Neural cell (in vitro differentiated cells): Measurements from ENCODE around the gene SLC35A3. TPM values are rescaled to one million over a fixed set of nuclear protein-coding genes. Genes with fewer than 3 reads are reported as not detected.

ENCODE experiments used
- H2AFZ ChIP-seq: fragments of 200-600, 300-800 bp; sonication (generic), shearing (Covaris generic); 2 replicates; pipeline ENCODE4 v1.6.0; 2014; ENCODE audit warnings: low read depth, mild to moderate bottlenecking, antibody characterized with exemption, low read length, moderate library complexity
- H3F3A ChIP-seq: fragments of 200-600 bp; shearing (Covaris generic); 2 replicates; pipeline ENCODE4 v1.6.1; 2016; ENCODE audit warnings: mild to moderate bottlenecking, moderate library complexity, mixed read lengths, antibody characterized with exemption, low read length; ENCODE audit not compliant: insufficient read depth, poor library complexity, severe bottlenecking
- H3K27ac ChIP-seq: fragments of 200-600, 300-800 bp; sonication (generic), shearing (Covaris generic); 2 replicates; pipeline ENCODE4 v1.5.1; 2014; ENCODE audit warnings: mild to moderate bottlenecking, low read length, moderate library complexity
- H3K27me3 ChIP-seq: fragments of 300-800, 200-600 bp; sonication (generic), shearing (Covaris generic); 2 replicates; pipeline ENCODE4 v1.6.0; 2014; ENCODE audit warnings: mild to moderate bottlenecking, low read depth, low read length, moderate library complexity; ENCODE audit not compliant: insufficient read depth
- H3K36me3 ChIP-seq: fragments of 300-800, 200-600 bp; sonication (generic), shearing (Covaris generic); 2 replicates; pipeline ENCODE4 v1.5.1; 2014; ENCODE audit warnings: mild to moderate bottlenecking, antibody characterized with exemption, low read length, moderate library complexity; ENCODE audit not compliant: insufficient read depth
- H3K4me2 ChIP-seq: fragments of 300-800, 200-600 bp; sonication (generic), shearing (Covaris generic); 2 replicates; pipeline ENCODE4 v1.6.0; 2014; ENCODE audit warnings: mild to moderate bottlenecking, low read length
- H3K4me3 ChIP-seq: fragments of 300-800, 200-600 bp; sonication (generic), shearing (Covaris generic); 2 replicates; pipeline ENCODE4 v1.5.1; 2014; ENCODE audit warnings: mild to moderate bottlenecking, low read length, moderate library complexity
- H3K79me2 ChIP-seq: fragments of 200-600 bp; shearing (Covaris generic); replicated peaks from 2 replicates; pipeline ENCODE4 v1.6.0; 2014; ENCODE audit warnings: mild to moderate bottlenecking, low read length, moderate library complexity; ENCODE audit not compliant: insufficient read depth
- H3K9ac ChIP-seq: fragments of 300-800, 200-600 bp; sonication (generic), shearing (Covaris generic); 2 replicates; pipeline ENCODE4 v1.6.1; 2016; ENCODE audit warnings: mild to moderate bottlenecking, low read length, mixed read lengths
- H3K9me2 ChIP-seq: fragments of 200-600 bp; shearing (Covaris generic); 2 replicates; pipeline ENCODE4 v1.6.1; 2016; ENCODE audit warnings: mild to moderate bottlenecking, low read length, mixed read lengths; ENCODE audit not compliant: insufficient read depth
- H3K9me3 ChIP-seq: fragments of 200-600, 300-800 bp; sonication (generic), shearing (Covaris generic); 2 replicates; pipeline ENCODE4 v1.6.1; 2016; ENCODE audit warnings: mild to moderate bottlenecking, mixed run types, low read length, moderate library complexity, mixed read lengths
- H4K20me1 ChIP-seq: fragments of 200-600 bp; shearing (Covaris generic); 2 replicates; pipeline ENCODE4 v1.6.1; 2016; ENCODE audit warnings: mild to moderate bottlenecking, mixed run types; ENCODE audit not compliant: insufficient read depth
- CTCF ChIP-seq: fragments of 450-650 bp; IDR thresholded peaks from 2 replicates; pipeline ENCODE4 v1.5.1; 2014; ENCODE audit warnings: antibody characterized with exemption, mild to moderate bottlenecking, moderate library complexity; ENCODE audit not compliant: poor library complexity, severe bottlenecking
- EP300 ChIP-seq: fragments of 450-650 bp; conservative IDR thresholded peaks from 2 replicates; pipeline ENCODE4 v1.6.1; 2014; ENCODE audit warnings: antibody characterized with exemption, mild to moderate bottlenecking, moderate library complexity; ENCODE audit not compliant: poor library complexity, severe bottlenecking
- EZH2 ChIP-seq: fragments of 200-600, 300-800 bp; shearing (Covaris generic), sonication (generic); IDR thresholded peaks from 2 replicates; pipeline ENCODE4 v1.6.1; 2014; ENCODE audit warnings: antibody characterized with exemption, low read length, borderline replicate concordance, mild to moderate bottlenecking; ENCODE audit not compliant: insufficient read depth, poor library complexity, severe bottlenecking
- MXI1 ChIP-seq: fragments of 450-650 bp; conservative IDR thresholded peaks from 2 replicates; pipeline ENCODE4 v1.6.1; 2014; ENCODE audit warnings: antibody characterized with exemption, mild to moderate bottlenecking; ENCODE audit not compliant: poor library complexity, severe bottlenecking
- POLR2AphosphoS5 ChIP-seq: IDR thresholded peaks from 2 replicates; pipeline ENCODE4 v1.6.1; 2012
- RAD21 ChIP-seq: fragments of 450-650 bp; conservative IDR thresholded peaks from 2 replicates; pipeline ENCODE4 v1.6.1; 2014; ENCODE audit warnings: antibody characterized with exemption, mild to moderate bottlenecking, moderate library complexity
- REST ChIP-seq: IDR thresholded peaks from 2 replicates; pipeline ENCODE4 v1.6.1; 2012; ENCODE audit warnings: borderline replicate concordance
- SMC3 ChIP-seq: fragments of 450-650 bp; conservative IDR thresholded peaks from 2 replicates; pipeline ENCODE4 v1.6.1; 2014; ENCODE audit warnings: antibody characterized with exemption, mild to moderate bottlenecking, moderate library complexity; ENCODE audit not compliant: poor library complexity
- TAF1 ChIP-seq: IDR thresholded peaks from 2 replicates; pipeline ENCODE4 v1.6.1; 2012; ENCODE audit warnings: low read depth
- polyA plus RNA-seq: library from polyadenylated mRNA; depleted of rRNA; stranded (reverse); fragments of >200 nt; gene quantifications from 2 replicates; pipeline ENCODE4 v1.2.3, GENCODE V29; 2014

SLC35A3 gene
- polyA plus RNA-seq, 1 donor from 2014 or later, result 26.8 TPM

- H3K27ac ChIP-seq, result no peak overlapping the region
These were observed 83.9 kb downstream of the SLC35A3 start for GRCh38 chr1:100053727-100054126.

GRCh38 chr1:100061681-100062080 is 91.9 kb downstream of the SLC35A3 start:
- no peaks in the 10 kb centered on the region for H3F3A ChIP-seq
- no peak overlapping the region for H3K4me2 ChIP-seq
- H3K27me3 ChIP-seq, result no peaks in the 10 kb centered on the region
- no peaks in the 10 kb centered on the region for H3K9me3 ChIP-seq
- no peak overlapping the region for H3K27ac ChIP-seq
- no peak overlapping the region for H2AFZ ChIP-seq
- H3K9me2 ChIP-seq, result no peaks in the 10 kb centered on the region
- H3K4me3 ChIP-seq, result no peak overlapping the region
- no peaks in the 10 kb centered on the region for H4K20me1 ChIP-seq
- peaks cover 8% of the 10 kb centered on the region for H3K79me2 ChIP-seq
- H3K36me3 ChIP-seq, result peaks cover 17% of the 10 kb centered on the region
- H3K9ac ChIP-seq, result no peak overlapping the region
- no peak for TF ChIP-seq EP300
- TF ChIP-seq POLR2AphosphoS5, result no peak
- no peak for TF ChIP-seq EZH2
- no peak for TF ChIP-seq REST
- TF ChIP-seq SMC3, result no peak
- TF ChIP-seq MXI1, result no peak
- no peak for TF ChIP-seq RAD21

More at GRCh38 chr1:100053727-100054126, 83.9 kb downstream of the SLC35A3 start:
- Histone ChIP-seq H3K27me3 (no peaks in the 10 kb centered on the region), H3K9ac (no peak overlapping the region), H3K9me3 (no peaks in the 10 kb centered on the region), H3K9me2 (no peaks in the 10 kb centered on the region), H3K79me2 (peaks cover 34% of the 10 kb centered on the region), H3K36me3 (peaks cover 18% of the 10 kb centered on the region), H2AFZ (no peak overlapping the region), H3K4me3 (no peak overlapping the region), H3K4me2 (no peak overlapping the region), H3F3A (no peaks in the 10 kb centered on the region), H4K20me1 (no peaks in the 10 kb centered on the region)
- no peak for TF ChIP-seq SMC3
- TF ChIP-seq POLR2AphosphoS5, result no peak
- no peak for TF ChIP-seq EZH2
- no peak for TF ChIP-seq CTCF
- no peak for TF ChIP-seq MXI1
- no peak for TF ChIP-seq RAD21
- no peak for TF ChIP-seq TAF1
- TF ChIP-seq EP300, result no peak
- TF ChIP-seq REST, result no peak
